Measurements from ENCODE around the gene NAB2. TPM values are rescaled to one million over a fixed set of nuclear protein-coding genes. Genes with fewer than 3 reads are reported as not detected.

NAB2 gene
- polyA plus RNA-seq (2011; rRNA removed) (41.7 and 50.2 TPM in 2 replicates), polyA minus RNA-seq (2011; rRNA and poly(A)+ RNA removed) (40.1 and 65.0 TPM in 2 replicates)

GRCh38 chr12:57088354-57089270 is at the start of gene NAB2:
Gene NAB2 (plus strand): TSS chr12:57089114. CDS start chr12:57089272, 158 bp downstream.
- Histone ChIP-seq H3K4me3 (ENCODE audit: low read depth, low read length) (peak within 1 kb of the TSS; percentile 96), H3K27me3 (ENCODE audit: control insufficient read depth, insufficient read depth, low read length) (no peaks in the 10 kb centered on the region), H3K36me3 (ENCODE audit: control insufficient read depth, insufficient read depth, low read length) (peaks cover 26% of the 10 kb centered on the region)
- CTCF ChIA-PET: interaction anchor here (0.6 to 15.6 kb wide), 8 partner anchors 9 to 138 kb away, joined by 3 to 190 read pairs (median 4); partner anchors contain the start of gene STAT6
- no peak for TF ChIP-seq CTCF (IDR thresholded peaks at IDR 0.05; ENCODE audit: insufficient read depth, low read depth, low read length)
- peak; percentile 80 for DNase-seq (ENCODE audit: low read depth)
- POLR2A ChIA-PET: interaction anchor here (0.6 to 1.9 kb wide), 9 partner anchors 9 to 141 kb away, joined by 3 to 13 read pairs (median 4); partner anchors contain the start of genes LRP1, NEMP1, SHMT2 and STAT6

GRCh38 chr12:57040211-57040610 is 48.7 kb upstream of the NAB2 start:
- TF ChIP-seq CTCF (IDR thresholded peaks at IDR 0.05; ENCODE audit: insufficient read depth, low read depth, low read length): no peak
- Histone ChIP-seq H3K27me3 (ENCODE audit: control insufficient read depth, insufficient read depth, low read length) (peaks cover 18% of the 10 kb centered on the region), H3K4me3 (ENCODE audit: low read depth, low read length) (no peak overlapping the region), H3K36me3 (ENCODE audit: control insufficient read depth, insufficient read depth, low read length) (no peaks in the 10 kb centered on the region)
- CTCF ChIA-PET: interaction anchor here (0.6 to 1.4 kb wide), 3 partner anchors 10 to 46 kb away, joined by 3 to 4 read pairs (median 3); partner anchors contain the start of gene MYO1A
- POLR2A ChIA-PET: no interaction called here
- DNase-seq (ENCODE audit: low read depth): no peak

- no peak for TF ChIP-seq CTCF (IDR thresholded peaks at IDR 0.05; ENCODE audit: insufficient read depth, low read depth, low read length)
- peaks cover 18% of the 10 kb centered on the region for H3K27me3 ChIP-seq (ENCODE audit: control insufficient read depth, insufficient read depth, low read length)
- ChIA-PET POLR2A (no interaction called here), CTCF (interaction anchor here (1.4 kb wide), 1 partner anchor 9 kb away, joined by 4 read pairs; the partner anchor contains the start of gene MYO1A)
- H3K36me3 ChIP-seq (ENCODE audit: control insufficient read depth, insufficient read depth, low read length): no peaks in the 10 kb centered on the region
- no peak overlapping the region for H3K4me3 ChIP-seq (ENCODE audit: low read depth, low read length)
- DNase-seq (ENCODE audit: low read depth): no peak
Observed at GRCh38 chr12:57040750-57041149, 48.2 kb upstream of the NAB2 start.

- POLR2A ChIA-PET: no interaction called here
- no peak for TF ChIP-seq CTCF (IDR thresholded peaks at IDR 0.05; ENCODE audit: insufficient read depth, low read depth, low read length)
- peaks cover 13% of the 10 kb centered on the region for H3K27me3 ChIP-seq (ENCODE audit: control insufficient read depth, insufficient read depth, low read length)
- no peak overlapping the region for H3K4me3 ChIP-seq (ENCODE audit: low read depth, low read length)
- CTCF ChIA-PET: no interaction called here
- no peak for DNase-seq (ENCODE audit: low read depth)
- no peaks in the 10 kb centered on the region for H3K36me3 ChIP-seq (ENCODE audit: control insufficient read depth, insufficient read depth, low read length)
Observed at GRCh38 chr12:57042695-57043094, 46.2 kb upstream of the NAB2 start.

- CTCF ChIA-PET: interaction anchor here (1.0 to 2.5 kb wide), 3 partner anchors 16 to 43 kb away, joined by 3 to 8 read pairs (median 5); no protein-coding TSS in a partner anchor
- H3K4me3 ChIP-seq (ENCODE audit: low read depth, low read length): no peak overlapping the region
- H3K36me3 ChIP-seq (ENCODE audit: control insufficient read depth, insufficient read depth, low read length): no peaks in the 10 kb centered on the region
- no peak for DNase-seq (ENCODE audit: low read depth)
- H3K27me3 ChIP-seq (ENCODE audit: control insufficient read depth, insufficient read depth, low read length): peaks cover 13% of the 10 kb centered on the region
- no peak for TF ChIP-seq CTCF (IDR thresholded peaks at IDR 0.05; ENCODE audit: insufficient read depth, low read depth, low read length)
- POLR2A ChIA-PET: no interaction called here
Observed at GRCh38 chr12:57044468-57044867, 44.4 kb upstream of the NAB2 start.

All from BJ (cell line).